Panc1 (cell line): ENCODE measurements around the gene PRM2. TPM values are rescaled to one million over a fixed set of nuclear protein-coding genes. Genes with fewer than 3 reads are reported as not detected.

Source experiments
- ATAC-seq: fragments of 200-7000 bp; cut with Tn5 transposase; 2 replicates; pipeline ENCODE4 v1.9.1; 2020; ENCODE audit warnings: mild to moderate bottlenecking, moderate library complexity
- BruUV-seq: library from RNA; stranded (reverse); fragments of 400-500 nt; replicated peaks from 2 replicates; lab custom pipeline; 2021; lab: Mats Ljungman, UMichigan
- CTCF ChIA-PET: fragments of 300-600 bp; sonication (Branson Sonifier 250); formaldehyde crosslinking; loops from one replicate; lab custom pipeline; 2022; ENCODE audit warnings: antibody characterized with exemption; lab: Charles Lee
- POLR2A ChIA-PET: fragments of 300-600 bp; sonication (Branson Sonifier 250); formaldehyde crosslinking; loops from one replicate; lab custom pipeline; 2022; ENCODE audit warnings: antibody characterized with exemption; lab: Charles Lee
- DNase-seq: peaks from one replicate; pipeline ENCODE4 v3.0.0-alpha.2; 2010; ENCODE audit warnings: low read depth, low spot score
- H3K27ac ChIP-seq: 2 replicates; pipeline ENCODE4 v1.5.1; 2011; ENCODE audit warnings: mild to moderate bottlenecking, low read length, inconsistent platforms
- H3K27me3 ChIP-seq: fragments of 200-500 bp; sonication (Bioruptor generic); 2 replicates; pipeline ENCODE4 v1.6.0; 2014; ENCODE audit warnings: low read length, inconsistent platforms; ENCODE audit not compliant: control insufficient read depth, insufficient read depth
- H3K36me3 ChIP-seq: fragments of 200-500 bp; sonication (Bioruptor generic); 2 replicates; pipeline ENCODE4 v1.5.1; 2014; ENCODE audit warnings: inconsistent platforms, mild to moderate bottlenecking, low read length, moderate library complexity; ENCODE audit not compliant: control insufficient read depth, insufficient read depth
- H3K4me1 ChIP-seq: 2 replicates; pipeline ENCODE4 v1.5.1; 2011; ENCODE audit warnings: inconsistent platforms, mild to moderate bottlenecking, low read length, moderate library complexity; ENCODE audit not compliant: control insufficient read depth, insufficient read depth
- H3K4me3 ChIP-seq, 2 experiments: 2 replicates each; pipeline ENCODE4 v1.5.1; 2011 to 2012; ENCODE audit warnings: low read depth in 2 of 2, low read length in 2 of 2, mild to moderate bottlenecking in 2 of 2, inconsistent platforms in 1 of 2, moderate library complexity in 1 of 2
- H3K9me3 ChIP-seq: fragments of 200-500 bp; sonication (Bioruptor generic); 2 replicates; pipeline ENCODE4 v1.5.1; 2014; ENCODE audit warnings: low read depth, mild to moderate bottlenecking, inconsistent platforms, low read length, moderate library complexity; ENCODE audit not compliant: control insufficient read depth, insufficient read depth
- POLR2AphosphoS5 ChIP-seq: IDR thresholded peaks from 2 replicates; pipeline ENCODE4 v1.6.1; 2012; ENCODE audit warnings: mild to moderate bottlenecking, low read depth, low read length, moderate library complexity
- SIN3A ChIP-seq: IDR thresholded peaks from 2 replicates; pipeline ENCODE4 v1.6.1; 2012; ENCODE audit warnings: low read depth, mild to moderate bottlenecking, low read length, moderate library complexity, borderline replicate concordance; ENCODE audit not compliant: insufficient read depth
- TCF7L2 ChIP-seq: IDR thresholded peaks from 2 replicates; pipeline ENCODE4 v1.6.1; 2011; ENCODE audit warnings: mild to moderate bottlenecking, low read depth, low read length, inconsistent platforms
- in situ Hi-C: cut with HindIII; loops from 2 replicates; pipeline ENCODE4 v1.10.0; 2016; ENCODE audit warnings: low sequenced_read_pairs, low pct_unique_long_range_greater_than_20kb
- intact Hi-C: fragments of 100-400 bp; cut with micrococcal nuclease; formaldehyde crosslinking; loops from one replicate; pipeline ENCODE4 v1.10.0; 2022; ENCODE audit not compliant: unreplicated experiment
- total RNA-seq: library from RNA; stranded (reverse); gene quantifications from one replicate; pipeline ENCODE4 v1.2.1, GENCODE V29; 2021; ENCODE audit not compliant: unreplicated experiment
- TF ChIP-seq, protein P1 (sequence below), 2 experiments: IDR thresholded peaks; 2 replicates each; pipeline ENCODE4 v1.6.1; 2011 to 2012; ENCODE audit warnings: low read depth in 2 of 2, control low read depth in 1 of 2, low read length in 1 of 2, mild to moderate bottlenecking in 1 of 2, moderate library complexity in 1 of 2; ENCODE audit not compliant: insufficient read depth in 1 of 2
- TF ChIP-seq, protein P2 (sequence below): fragments of 450-650 bp; IDR thresholded peaks from 2 replicates; pipeline ENCODE4 v1.5.1; 2017; ENCODE audit warnings: mild to moderate bottlenecking

The PRM2 gene
- total RNA-seq, 1 experiment from 2014 or later: not detected

DNA sequence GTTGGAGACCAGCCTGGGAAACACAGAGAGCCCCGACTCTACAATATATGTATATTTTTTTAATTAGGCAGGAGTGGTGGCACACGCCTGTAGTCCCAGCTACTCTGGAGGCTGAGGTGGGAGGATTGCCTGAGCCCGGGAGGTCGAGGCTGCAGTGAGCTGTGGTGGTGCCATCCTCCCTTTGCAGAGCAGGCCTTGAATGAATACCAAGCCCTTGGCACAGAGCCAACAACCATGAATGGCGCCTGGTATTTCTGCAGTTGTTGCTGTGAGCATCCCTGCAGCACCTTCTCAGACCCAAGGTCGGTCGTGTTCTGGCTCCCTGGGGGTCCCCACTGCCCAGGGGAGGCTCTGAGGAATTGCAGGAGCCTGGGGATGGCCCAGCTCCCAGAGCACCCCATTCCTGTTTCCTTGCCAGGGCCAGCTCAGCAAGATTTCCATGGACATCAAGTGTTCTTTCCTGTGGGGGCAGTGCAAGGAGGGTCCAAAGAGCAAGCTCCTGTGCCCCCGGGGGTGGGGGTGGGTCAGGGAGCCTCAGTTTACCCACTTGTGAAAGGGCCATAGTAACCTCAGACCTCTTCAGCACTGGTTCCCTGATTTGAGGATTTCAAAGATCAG lies 43.4 kb upstream of the PRM2 start:
- H3K27me3 ChIP-seq: no peaks in the 10 kb centered on the region
- H3K27ac ChIP-seq: no peak overlapping the region
- DNase-seq (no peak), ATAC-seq (no peak)
- H3K36me3 ChIP-seq: no peaks in the 10 kb centered on the region
- ChIA-PET CTCF (interaction anchor here (0.6 kb wide), 1 partner anchor 321 kb away, joined by 3 read pairs; no protein-coding TSS in a partner anchor), POLR2A (no interaction called here)
- in situ Hi-C loops: no loop called here
- intact Hi-C loops: no loop called here
- no peaks in the 10 kb centered on the region for H3K9me3 ChIP-seq
- no TSS peak for BruUV-seq
- peaks cover 2% of the 10 kb centered on the region; the same call in 1 of the 2 replicates for H3K4me1 ChIP-seq
- TF ChIP-seq, protein P1, sequence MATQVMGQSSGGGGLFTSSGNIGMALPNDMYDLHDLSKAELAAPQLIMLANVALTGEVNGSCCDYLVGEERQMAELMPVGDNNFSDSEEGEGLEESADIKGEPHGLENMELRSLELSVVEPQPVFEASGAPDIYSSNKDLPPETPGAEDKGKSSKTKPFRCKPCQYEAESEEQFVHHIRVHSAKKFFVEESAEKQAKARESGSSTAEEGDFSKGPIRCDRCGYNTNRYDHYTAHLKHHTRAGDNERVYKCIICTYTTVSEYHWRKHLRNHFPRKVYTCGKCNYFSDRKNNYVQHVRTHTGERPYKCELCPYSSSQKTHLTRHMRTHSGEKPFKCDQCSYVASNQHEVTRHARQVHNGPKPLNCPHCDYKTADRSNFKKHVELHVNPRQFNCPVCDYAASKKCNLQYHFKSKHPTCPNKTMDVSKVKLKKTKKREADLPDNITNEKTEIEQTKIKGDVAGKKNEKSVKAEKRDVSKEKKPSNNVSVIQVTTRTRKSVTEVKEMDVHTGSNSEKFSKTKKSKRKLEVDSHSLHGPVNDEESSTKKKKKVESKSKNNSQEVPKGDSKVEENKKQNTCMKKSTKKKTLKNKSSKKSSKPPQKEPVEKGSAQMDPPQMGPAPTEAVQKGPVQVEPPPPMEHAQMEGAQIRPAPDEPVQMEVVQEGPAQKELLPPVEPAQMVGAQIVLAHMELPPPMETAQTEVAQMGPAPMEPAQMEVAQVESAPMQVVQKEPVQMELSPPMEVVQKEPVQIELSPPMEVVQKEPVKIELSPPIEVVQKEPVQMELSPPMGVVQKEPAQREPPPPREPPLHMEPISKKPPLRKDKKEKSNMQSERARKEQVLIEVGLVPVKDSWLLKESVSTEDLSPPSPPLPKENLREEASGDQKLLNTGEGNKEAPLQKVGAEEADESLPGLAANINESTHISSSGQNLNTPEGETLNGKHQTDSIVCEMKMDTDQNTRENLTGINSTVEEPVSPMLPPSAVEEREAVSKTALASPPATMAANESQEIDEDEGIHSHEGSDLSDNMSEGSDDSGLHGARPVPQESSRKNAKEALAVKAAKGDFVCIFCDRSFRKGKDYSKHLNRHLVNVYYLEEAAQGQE (IDR thresholded peaks at IDR 0.05; ENCODE audit: insufficient read depth in 1 of 2, low read depth in 2 of 2, low read length in 1 of 2): no peak
- TF ChIP-seq POLR2AphosphoS5: no peak
- no peak overlapping the region for H3K4me3 ChIP-seq

DNA sequence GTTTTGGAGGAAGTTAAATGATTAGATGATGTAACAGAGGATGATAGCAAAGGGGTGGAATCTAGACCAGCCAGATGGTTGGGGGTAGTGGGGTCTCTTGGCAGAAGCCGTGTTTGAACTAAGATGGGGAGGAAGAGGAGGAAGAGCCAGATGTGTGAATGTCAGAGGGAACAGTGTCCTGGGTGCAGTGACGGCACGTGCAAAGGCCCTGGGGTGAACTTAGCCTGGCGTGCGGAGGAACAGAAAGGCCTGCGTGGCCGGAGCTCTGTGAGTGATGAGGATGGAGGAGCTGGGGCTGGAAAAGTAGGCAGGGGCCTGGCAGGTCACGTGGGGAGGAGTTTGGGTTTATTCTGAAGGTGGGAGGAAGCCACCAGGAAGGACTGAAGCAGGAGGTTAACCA lies 42.5 kb upstream of the PRM2 start:
- in situ Hi-C loops: no loop called here
- ATAC-seq: no peak
- no peak overlapping the region for H3K4me3 ChIP-seq
- H3K27me3 ChIP-seq: no peaks in the 10 kb centered on the region
- CTCF ChIA-PET: interaction anchor here (0.6 kb wide), 1 partner anchor 322 kb away, joined by 3 read pairs; no protein-coding TSS in a partner anchor
- no peak overlapping the region for H3K27ac ChIP-seq
- no peaks in the 10 kb centered on the region for H3K9me3 ChIP-seq
- H3K4me1 ChIP-seq: peaks cover 2% of the 10 kb centered on the region; the same call in 1 of the 2 replicates
- TF ChIP-seq TCF7L2: no peak
- TF ChIP-seq, protein P1 (IDR thresholded peaks at IDR 0.05; ENCODE audit: insufficient read depth in 1 of 2, low read depth in 2 of 2, low read length in 1 of 2): no peak
- TF ChIP-seq, protein P2, sequence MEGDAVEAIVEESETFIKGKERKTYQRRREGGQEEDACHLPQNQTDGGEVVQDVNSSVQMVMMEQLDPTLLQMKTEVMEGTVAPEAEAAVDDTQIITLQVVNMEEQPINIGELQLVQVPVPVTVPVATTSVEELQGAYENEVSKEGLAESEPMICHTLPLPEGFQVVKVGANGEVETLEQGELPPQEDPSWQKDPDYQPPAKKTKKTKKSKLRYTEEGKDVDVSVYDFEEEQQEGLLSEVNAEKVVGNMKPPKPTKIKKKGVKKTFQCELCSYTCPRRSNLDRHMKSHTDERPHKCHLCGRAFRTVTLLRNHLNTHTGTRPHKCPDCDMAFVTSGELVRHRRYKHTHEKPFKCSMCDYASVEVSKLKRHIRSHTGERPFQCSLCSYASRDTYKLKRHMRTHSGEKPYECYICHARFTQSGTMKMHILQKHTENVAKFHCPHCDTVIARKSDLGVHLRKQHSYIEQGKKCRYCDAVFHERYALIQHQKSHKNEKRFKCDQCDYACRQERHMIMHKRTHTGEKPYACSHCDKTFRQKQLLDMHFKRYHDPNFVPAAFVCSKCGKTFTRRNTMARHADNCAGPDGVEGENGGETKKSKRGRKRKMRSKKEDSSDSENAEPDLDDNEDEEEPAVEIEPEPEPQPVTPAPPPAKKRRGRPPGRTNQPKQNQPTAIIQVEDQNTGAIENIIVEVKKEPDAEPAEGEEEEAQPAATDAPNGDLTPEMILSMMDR: no peak
- TF ChIP-seq POLR2AphosphoS5: no peak
- no peak for TF ChIP-seq SIN3A
- intact Hi-C loops: no loop called here
- no TSS peak for BruUV-seq
- no peak for DNase-seq
- H3K36me3 ChIP-seq: no peaks in the 10 kb centered on the region
- POLR2A ChIA-PET: no interaction called here
